Measurements from ENCODE around the gene PER2.

Gene PER2

DNA sequence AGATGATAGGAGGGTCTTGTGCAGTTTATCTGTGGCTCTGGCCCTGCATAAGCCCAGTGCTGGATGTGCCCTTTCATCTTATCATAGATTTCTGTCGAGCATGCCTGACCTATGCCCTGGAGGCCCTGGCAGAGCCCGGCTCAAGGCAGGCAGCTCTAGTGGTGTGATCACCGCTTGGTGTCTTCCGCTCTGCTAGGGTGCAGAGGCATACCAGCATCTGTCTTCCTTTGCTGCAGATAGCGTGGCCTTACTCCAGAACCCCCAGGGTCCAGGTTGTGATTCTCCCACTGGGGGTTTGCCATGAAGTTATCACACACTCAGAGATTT is 18.2 kb upstream of the PER2 start:
- DNase-seq, result peak; percentile 18

GRCh38 chr2:238305965-238306671 is 17.7 kb upstream of the PER2 start:
- DNase-seq, result peak; percentile 21

GRCh38 chr2:238305092-238305862 is 16.9 kb upstream of the PER2 start:
- peak; percentile 53 for DNase-seq

- DNase-seq, result peak; percentile 42
Observed at GRCh38 chr2:238304116-238304515, 15.7 kb upstream of the PER2 start.

- DNase-seq, result no peak
Observed at GRCh38 chr2:238302751-238303150, 14.3 kb upstream of the PER2 start.

GRCh38 chr2:238302087-238302486 is 13.7 kb upstream of the PER2 start:
- no peak for DNase-seq

GRCh38 chr2:238299803-238300202 is 11.4 kb upstream of the PER2 start:
- no peak for DNase-seq

DNA sequence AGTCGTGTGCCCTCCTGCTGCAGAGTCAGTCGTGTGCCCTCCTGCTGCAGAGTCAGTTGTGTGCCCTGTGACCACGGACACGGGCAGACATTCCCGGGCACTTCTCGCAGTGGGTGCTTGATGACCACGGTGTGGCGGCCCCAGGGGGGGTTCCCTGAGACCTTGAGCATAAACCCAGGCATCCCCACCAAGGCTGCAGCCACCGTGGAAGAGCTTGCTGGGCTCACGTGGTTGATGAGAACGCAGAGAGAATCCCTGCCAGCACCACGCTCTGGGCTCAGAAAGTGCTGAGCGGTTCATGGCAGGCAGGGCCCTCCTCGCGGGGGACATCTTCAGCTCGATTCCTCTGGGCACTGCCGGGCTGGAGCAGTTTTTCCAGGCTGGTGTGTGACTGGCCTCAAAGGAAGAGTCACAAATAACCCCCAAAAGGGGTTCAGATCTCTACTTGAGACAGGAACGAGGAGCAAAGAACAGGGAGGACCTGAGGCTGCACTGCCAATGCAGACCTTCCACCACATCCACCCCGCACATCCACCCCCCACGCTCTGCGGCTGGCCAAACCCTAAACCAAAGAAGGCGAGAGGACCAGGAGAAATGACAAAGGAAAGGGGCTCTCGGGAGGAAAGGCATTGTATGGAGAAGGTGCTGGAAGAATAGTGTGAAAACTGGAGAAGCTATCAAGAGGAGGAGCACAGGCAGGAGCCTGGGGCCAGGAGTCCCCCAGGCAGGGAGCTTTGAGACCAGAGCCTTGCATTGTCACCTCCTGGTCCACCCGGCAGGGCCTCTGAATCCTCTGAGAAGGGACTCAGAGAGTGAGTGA is 8.4 kb upstream of the PER2 start:
- DNase-seq, result no peak

DNA sequence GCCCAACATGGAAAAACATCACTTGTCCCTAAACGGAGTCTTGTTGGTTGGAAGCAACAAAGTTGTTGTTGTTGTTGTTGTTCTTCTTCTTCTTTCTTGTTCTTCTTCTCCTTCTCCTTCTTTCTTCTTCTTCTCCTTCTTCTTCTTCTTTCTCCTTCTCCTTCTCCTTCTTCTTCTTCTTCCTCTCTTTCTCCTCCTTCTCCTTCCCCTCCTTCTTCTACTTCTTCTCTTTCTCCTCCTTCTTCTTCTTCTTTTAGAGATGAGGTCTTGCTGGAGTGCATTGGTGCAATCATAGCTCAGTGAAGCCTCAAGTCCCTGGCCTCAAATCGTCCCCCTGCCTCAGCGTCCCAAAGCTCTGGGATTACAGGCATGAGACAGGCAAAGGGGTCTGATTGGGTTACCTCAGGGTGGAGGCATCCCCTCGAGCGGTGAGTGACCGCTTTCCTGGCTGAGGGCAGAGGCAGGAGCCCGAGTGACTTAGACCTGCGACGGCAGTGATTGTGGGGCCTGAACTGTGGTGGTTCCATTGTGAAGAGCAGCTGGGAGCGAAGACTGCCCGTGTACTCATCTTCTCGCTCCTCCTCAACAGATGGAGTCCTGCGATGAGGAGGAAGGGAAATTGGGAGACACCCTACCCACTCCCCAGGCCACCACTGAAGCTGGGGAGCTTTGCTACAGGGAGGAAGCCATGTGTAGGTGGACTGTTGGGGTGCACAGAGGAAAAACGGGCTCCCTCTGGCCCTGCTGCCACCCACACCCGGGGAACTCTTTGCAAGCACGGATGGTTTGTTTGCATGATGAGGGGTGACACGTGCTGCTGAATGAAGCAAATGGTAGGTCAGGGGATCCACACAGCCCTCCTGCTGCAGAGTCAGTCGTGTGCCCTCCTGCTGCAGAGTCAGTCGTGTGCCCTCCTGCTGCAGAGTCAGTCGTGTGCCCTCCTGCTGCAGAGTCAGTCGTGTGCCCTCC is 7.0 kb upstream of the PER2 start:
- no peak for DNase-seq

DNA sequence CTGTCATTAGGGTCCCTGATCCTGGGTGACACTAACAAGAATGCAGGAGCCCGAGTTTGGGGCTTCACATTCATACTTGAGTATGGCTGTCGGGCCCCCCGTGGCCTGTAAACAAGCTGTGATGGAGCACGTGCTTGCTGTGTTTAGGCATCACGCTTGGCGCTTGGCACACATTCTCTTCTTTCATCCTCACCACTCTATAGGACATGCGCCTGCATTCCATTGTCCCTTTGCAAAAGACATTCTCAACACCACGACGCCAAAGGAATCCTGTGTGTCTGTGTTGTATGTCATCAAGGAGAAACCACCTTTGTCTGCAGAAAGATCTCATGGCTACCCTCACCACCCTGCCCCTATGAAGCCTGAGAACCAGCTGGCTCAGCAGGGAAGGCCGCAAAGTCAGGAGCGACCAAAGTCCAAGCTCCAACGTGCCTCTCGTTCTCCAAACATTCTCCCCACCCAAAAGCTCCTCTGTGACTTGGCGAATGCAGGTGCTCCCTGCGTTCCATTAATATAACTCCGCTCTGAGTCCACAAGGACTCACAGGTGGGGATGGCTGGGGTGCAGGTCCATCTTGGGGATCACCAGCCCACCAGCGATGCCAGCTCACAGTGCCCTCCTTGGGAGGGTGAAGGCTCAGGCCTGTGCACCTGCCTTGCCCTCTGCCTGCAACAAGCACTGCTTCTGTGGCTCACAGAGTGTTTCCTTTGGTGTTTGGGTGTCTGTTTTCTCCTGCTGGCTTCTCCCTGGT is 6.2 kb upstream of the PER2 start:
- DNase-seq, result no peak

- DNase-seq, result no peak
Observed at GRCh38 chr2:238294046-238294392, 5.6 kb upstream of the PER2 start.

- DNase-seq, result no peak
Observed at GRCh38 chr2:238291550-238292281, 3.3 kb upstream of the PER2 start.

DNA sequence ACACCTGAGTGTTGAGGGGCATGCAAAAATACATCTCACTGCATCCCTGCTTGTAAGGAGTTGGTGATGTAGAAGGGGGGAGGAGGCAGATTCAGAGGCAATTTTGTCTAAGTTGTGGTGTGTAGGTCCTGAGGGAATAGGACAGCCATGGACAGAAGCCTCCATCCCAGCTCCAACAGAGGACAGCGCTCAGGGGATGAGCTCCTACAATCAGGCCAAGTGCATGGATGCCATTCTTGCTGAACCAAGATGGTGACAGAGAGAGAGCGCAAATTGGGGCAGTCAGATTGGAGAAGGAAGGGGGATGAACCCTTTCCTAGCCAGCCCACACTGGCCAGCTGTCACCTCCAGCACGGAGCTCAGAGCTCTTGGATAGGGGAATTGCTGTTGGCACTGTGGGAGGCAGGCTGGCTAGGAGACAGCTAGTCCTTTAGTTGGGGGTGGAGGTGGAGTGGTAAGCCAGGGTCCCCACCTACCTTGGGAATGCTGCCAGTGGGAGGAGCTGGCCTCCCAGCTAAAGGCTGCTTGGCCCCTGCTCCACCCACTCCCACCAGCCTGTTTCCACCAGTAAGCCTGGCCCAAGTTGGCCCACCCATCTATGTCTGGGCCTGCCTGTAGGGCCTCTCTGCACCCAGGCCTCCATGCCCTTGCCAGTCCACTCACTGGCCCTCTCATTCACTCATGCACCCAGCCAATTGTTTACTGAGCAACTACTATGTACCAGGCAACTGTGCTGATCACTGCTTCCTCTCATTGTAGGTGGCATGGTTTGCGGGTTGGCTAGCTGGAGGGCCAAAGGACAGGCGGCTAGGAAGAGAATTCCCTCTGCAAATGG is 2.5 kb upstream of the PER2 start:
- DNase-seq, result no peak

- no peak for DNase-seq
Observed at GRCh38 chr2:238290091-238290509, 1.7 kb upstream of the PER2 start.

DNA sequence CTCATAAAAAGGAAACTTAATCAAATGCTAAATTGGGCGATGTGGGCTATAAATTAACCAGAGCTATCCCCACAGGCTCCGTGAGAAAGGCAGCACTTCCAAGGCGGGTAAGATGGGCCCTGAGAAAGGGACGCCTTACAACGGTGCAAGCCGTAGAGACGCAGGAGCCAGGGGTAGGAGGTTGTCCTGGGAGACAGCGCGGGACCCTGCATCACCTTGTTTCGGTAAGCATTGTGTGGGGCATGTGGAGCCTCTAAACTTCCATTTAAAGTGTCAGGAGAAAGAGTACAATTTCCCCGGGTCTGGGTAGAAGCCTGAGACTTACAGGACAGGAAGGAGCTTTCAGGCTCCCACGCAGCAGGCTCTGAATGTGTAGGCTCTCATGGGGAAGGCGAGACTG is 1.2 kb upstream of the PER2 start:
- DNase-seq, result no peak

DNA sequence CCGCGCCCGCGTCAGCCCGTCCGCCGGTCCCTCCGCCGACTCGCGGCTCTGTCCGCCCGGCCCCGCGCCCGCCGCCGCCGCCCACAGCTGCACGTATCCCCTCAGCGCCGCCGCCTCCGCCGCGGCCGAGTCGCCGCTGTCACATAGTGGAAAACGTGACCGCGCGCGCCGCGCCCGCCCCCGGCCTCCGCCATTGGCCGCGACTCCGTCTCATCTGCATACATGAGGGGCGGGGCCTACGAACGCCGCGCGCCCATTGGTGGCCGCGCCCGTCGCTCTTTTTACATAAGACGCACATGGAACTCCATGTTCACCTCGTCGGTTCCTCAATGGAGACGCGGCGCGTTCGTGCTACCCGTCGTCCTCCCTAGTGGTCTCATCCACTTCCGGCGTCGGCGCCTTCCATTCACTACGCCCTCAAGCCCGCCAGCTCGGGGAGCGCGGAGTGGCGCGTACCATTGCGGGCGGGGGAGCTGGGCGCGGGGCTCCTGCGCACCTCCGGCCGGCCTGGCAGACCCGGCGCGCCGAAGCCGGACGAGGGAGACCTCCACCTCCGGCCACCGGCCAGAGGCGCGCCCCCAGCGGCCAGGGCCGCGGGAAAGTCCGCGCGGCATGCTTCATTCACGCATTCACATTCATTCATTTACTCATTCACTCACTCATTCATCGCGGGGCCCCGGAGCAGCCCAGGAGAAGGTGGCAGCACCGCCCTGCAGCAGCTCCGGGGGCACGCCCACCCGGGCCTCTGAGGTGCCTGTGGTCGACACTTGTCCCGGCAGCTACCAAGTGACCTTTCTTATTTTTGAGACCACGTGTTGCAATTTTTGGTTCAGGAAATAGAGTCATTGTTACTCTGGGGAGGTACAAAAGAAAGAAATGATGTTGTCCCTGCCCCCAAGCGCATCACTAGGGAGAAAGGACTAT is 502 bp upstream of the PER2 start:
- peak; percentile 99 for DNase-seq

DNA sequence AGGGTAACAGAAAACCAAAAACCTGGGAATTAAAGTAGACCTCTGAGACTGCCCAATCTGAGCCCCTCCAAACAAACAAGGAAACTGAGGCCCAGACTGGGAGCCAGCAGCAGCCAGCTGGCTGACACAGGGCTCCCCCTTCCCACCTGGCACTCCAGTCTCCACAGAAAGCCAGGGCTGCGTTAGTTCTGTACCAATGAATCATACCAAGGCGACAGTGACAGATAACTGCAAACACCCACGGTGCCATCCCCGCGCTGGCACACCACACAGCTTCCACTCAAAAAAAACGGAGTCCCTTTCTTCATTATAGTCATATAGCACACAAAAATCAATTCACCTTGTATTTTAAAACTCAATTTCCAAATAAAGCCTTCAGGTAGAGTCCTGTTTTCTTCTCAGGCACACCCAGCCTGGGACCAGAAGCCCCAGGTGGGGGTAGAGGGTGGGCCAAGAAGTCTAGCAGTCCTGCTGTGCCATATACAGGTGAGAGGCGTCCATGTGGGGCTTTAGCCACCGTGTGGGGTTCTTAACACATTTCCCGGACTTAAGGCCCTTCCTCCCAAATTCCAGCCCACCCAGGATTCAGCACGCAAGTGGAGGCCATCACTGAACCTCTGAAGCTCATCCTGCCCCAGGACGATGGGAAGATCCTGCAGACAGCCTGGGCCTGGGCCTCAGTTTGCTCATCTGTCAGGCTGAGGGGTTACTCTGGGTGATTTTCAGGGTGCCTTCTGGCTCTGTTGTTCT is 1.2 kb downstream of the PER2 start:
- no peak for DNase-seq

GRCh38 chr2:238286551-238286950 is 1.9 kb downstream of the PER2 start:
- DNase-seq, result no peak
